HL-60 (cell line): ENCODE measurements around the gene ANGPT4.

Experiments used
- DNase-seq, 2 experiments: peaks; one replicate each; pipeline ENCODE4 v3.0.0-alpha.2; 2010 to 2020; ENCODE audit warnings: low read depth in 1 of 2, low spot score in 1 of 2
- H3K27ac ChIP-seq: fragments of 250-450 bp; sonication (Bioruptor Pico); replicated peaks from 2 replicates; pipeline ENCODE4 v1.5.1; 2020; ENCODE audit warnings: mild to moderate bottlenecking, moderate library complexity
- H3K27me3 ChIP-seq: fragments of 250-450 bp; sonication (Bioruptor Pico); 2 replicates; pipeline ENCODE4 v1.5.1; 2021; ENCODE audit warnings: mild to moderate bottlenecking, moderate library complexity; ENCODE audit not compliant: insufficient read depth, poor library complexity, severe bottlenecking
- H3K4me3 ChIP-seq: replicated peaks from 2 replicates; pipeline ENCODE4 v1.5.1; 2011; ENCODE audit warnings: mild to moderate bottlenecking, control low read depth, low read length; ENCODE audit not compliant: insufficient read depth
- CTCF ChIP-seq: IDR thresholded peaks from one replicate; pipeline ENCODE4 v1.5.1; 2011; ENCODE audit warnings: low read length, control low read depth, inconsistent platforms; ENCODE audit not compliant: insufficient read depth
- GABPA ChIP-seq: IDR thresholded peaks from 2 replicates; pipeline ENCODE4 v1.6.1; 2012; ENCODE audit warnings: low read depth
- POLR2AphosphoS5 ChIP-seq: IDR thresholded peaks from 2 replicates; pipeline ENCODE4 v1.6.1; 2012; ENCODE audit warnings: low read depth
- REST ChIP-seq: IDR thresholded peaks from 2 replicates; pipeline ENCODE4 v1.6.1; 2012; ENCODE audit warnings: low read depth; ENCODE audit not compliant: insufficient replicate concordance
- SPI1 ChIP-seq: IDR thresholded peaks from 2 replicates; pipeline ENCODE4 v1.6.1; 2012; ENCODE audit warnings: low read depth, mild to moderate bottlenecking, borderline replicate concordance

Gene ANGPT4

GRCh38 chr20:824916-825315 lies 91.2 kb downstream of the ANGPT4 start:
- TF ChIP-seq SPI1 (no peak), REST (no peak), CTCF (no peak), GABPA (no peak), POLR2AphosphoS5 (no peak)
- DNase-seq: no peak
- no peaks in the 10 kb centered on the region for H3K27me3 ChIP-seq
- no peak overlapping the region for H3K4me3 ChIP-seq
- H3K27ac ChIP-seq: no peak overlapping the region

GRCh38 chr20:824490-824889 lies 91.6 kb downstream of the ANGPT4 start:
- H3K27ac ChIP-seq: no peak overlapping the region
- TF ChIP-seq POLR2AphosphoS5: no peak
- TF ChIP-seq REST: no peak
- TF ChIP-seq SPI1: no peak
- TF ChIP-seq CTCF: no peak
- TF ChIP-seq GABPA: no peak
- DNase-seq: no peak
- H3K27me3 ChIP-seq: no peaks in the 10 kb centered on the region
- H3K4me3 ChIP-seq: no peak overlapping the region

- TF ChIP-seq GABPA (no peak), REST (no peak), SPI1 (no peak), CTCF (no peak), POLR2AphosphoS5 (no peak)
- DNase-seq: no peak
- no peak overlapping the region for H3K27ac ChIP-seq
Measured at GRCh38 chr20:823574-823902, 92.6 kb downstream of the ANGPT4 start.

More at GRCh38 chr20:823574-823902, 92.6 kb downstream of the ANGPT4 start:
- H3K27me3 ChIP-seq: no peaks in the 10 kb centered on the region
- H3K4me3 ChIP-seq: no peak overlapping the region
